HEK293T (cell line): ENCODE data around the gene CPED1.

Source experiments
- ARNT ChIP-seq: fragments of 450-650 bp; IDR thresholded peaks from 2 replicates; pipeline ENCODE4 v1.6.1; 2017; ENCODE audit warnings: mild to moderate bottlenecking
- BHLHE40 ChIP-seq: fragments of 450-650 bp; IDR thresholded peaks from 2 replicates; pipeline ENCODE4 v1.6.1; 2016; ENCODE audit warnings: mild to moderate bottlenecking, moderate library complexity, borderline replicate concordance
- CTBP1 ChIP-seq: fragments of 450-650 bp; IDR thresholded peaks from 2 replicates; pipeline ENCODE4 v1.6.1; 2016; ENCODE audit warnings: borderline replicate concordance
- FOXA1 ChIP-seq: fragments of 450-650 bp; IDR thresholded peaks from 2 replicates; pipeline ENCODE4 v1.6.1; 2016; ENCODE audit warnings: mild to moderate bottlenecking
- FOXM1 ChIP-seq: fragments of 450-650 bp; IDR thresholded peaks from 2 replicates; pipeline ENCODE4 v1.6.1; 2017; ENCODE audit warnings: mild to moderate bottlenecking, borderline replicate concordance
- NFRKB ChIP-seq: fragments of 450-650 bp; IDR thresholded peaks from 2 replicates; pipeline ENCODE4 v1.6.1; 2016; ENCODE audit warnings: mild to moderate bottlenecking, moderate library complexity
- SP1 ChIP-seq: fragments of 450-650 bp; IDR thresholded peaks from 2 replicates; pipeline ENCODE4 v1.6.1; 2017
- TARDBP ChIP-seq: fragments of 450-650 bp; IDR thresholded peaks from 2 replicates; pipeline ENCODE4 v1.6.1; 2016

DNA sequence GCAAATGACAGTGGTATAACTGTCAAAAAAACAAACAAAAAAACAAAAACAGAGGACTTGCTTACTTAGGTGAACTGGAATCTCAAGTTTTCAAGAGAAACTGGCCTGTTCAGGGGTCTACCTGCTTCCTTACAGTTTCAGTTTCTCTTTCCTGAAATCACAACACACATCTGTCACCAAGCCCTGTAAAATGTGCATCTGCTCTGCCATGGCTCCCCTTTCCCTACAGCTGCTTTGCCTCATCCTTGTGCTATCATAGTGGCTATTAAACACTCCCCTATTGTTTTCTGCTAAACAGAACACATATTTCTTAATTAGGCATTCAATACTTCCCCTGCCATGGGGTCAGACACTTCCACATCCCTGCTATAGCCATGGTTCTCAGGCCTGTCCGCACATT is 37.6 kb downstream of the CPED1 start:
- TF ChIP-seq FOXA1: no peak
- no peak for TF ChIP-seq ARNT
- TF ChIP-seq SP1: no peak
- no peak for TF ChIP-seq NFRKB
- no peak for TF ChIP-seq TARDBP
- TF ChIP-seq FOXM1: no peak
- TF ChIP-seq BHLHE40: no peak
- TF ChIP-seq CTBP1: no peak
